Neural crest cell (in vitro differentiated cells): Measurements from ENCODE around the gene COL9A3. TPM values are rescaled to one million over a fixed set of nuclear protein-coding genes. Genes with fewer than 3 reads are reported as not detected.
A peak's percentile ranks its signal among the peaks of the same experiment; 100 is the strongest.

Experiments used
- DNase-seq: peaks from one replicate; pipeline ENCODE4 v3.0.0; 2021; ENCODE audit warnings: low read depth, mixed read lengths, low spot score
- H3K27ac Mint-ChIP-seq: one replicate; pipeline ENCODE4 v1.8.0; 2021; ENCODE audit warnings: mild to moderate bottlenecking, mixed read lengths; ENCODE audit not compliant: unreplicated experiment
- H3K27me3 Mint-ChIP-seq: 2 replicates; pipeline ENCODE4 v1.8.0; 2021; ENCODE audit warnings: low read depth, mild to moderate bottlenecking, mixed read lengths
- H3K36me3 Mint-ChIP-seq: 2 replicates; pipeline ENCODE4 v1.8.0; 2021; ENCODE audit warnings: low read depth, mild to moderate bottlenecking, mixed read lengths
- H3K4me1 Mint-ChIP-seq: 2 replicates; pipeline ENCODE4 v1.8.0; 2021; ENCODE audit warnings: mixed read lengths
- H3K4me3 Mint-ChIP-seq: one replicate; pipeline ENCODE4 v1.8.0; 2021; ENCODE audit warnings: mild to moderate bottlenecking, mixed read lengths
- H3K9me3 Mint-ChIP-seq: 2 replicates; pipeline ENCODE4 v1.8.0; 2021; ENCODE audit warnings: mixed read lengths
- CTCF ChIP-seq: fragments of 200-600 bp; sonication (generic); conservative IDR thresholded peaks from 2 replicates; pipeline ENCODE4 v1.5.0; 2021; ENCODE audit warnings: antibody characterized with exemption, mild to moderate bottlenecking
- long read RNA-seq: library from polyadenylated mRNA; unstranded; transcript quantifications from one replicate; pipeline ENCODE4 v2.0.0, GENCODE V29; 2020
- total RNA-seq: library from RNA; stranded (reverse); gene quantifications from 2 replicates; pipeline ENCODE4 v1.2.1, GENCODE V29; 2021

Gene COL9A3
- total RNA-seq, result 3.8 and 4.6 TPM in 2 replicates
- long read RNA-seq, result 0 reads

DNA sequence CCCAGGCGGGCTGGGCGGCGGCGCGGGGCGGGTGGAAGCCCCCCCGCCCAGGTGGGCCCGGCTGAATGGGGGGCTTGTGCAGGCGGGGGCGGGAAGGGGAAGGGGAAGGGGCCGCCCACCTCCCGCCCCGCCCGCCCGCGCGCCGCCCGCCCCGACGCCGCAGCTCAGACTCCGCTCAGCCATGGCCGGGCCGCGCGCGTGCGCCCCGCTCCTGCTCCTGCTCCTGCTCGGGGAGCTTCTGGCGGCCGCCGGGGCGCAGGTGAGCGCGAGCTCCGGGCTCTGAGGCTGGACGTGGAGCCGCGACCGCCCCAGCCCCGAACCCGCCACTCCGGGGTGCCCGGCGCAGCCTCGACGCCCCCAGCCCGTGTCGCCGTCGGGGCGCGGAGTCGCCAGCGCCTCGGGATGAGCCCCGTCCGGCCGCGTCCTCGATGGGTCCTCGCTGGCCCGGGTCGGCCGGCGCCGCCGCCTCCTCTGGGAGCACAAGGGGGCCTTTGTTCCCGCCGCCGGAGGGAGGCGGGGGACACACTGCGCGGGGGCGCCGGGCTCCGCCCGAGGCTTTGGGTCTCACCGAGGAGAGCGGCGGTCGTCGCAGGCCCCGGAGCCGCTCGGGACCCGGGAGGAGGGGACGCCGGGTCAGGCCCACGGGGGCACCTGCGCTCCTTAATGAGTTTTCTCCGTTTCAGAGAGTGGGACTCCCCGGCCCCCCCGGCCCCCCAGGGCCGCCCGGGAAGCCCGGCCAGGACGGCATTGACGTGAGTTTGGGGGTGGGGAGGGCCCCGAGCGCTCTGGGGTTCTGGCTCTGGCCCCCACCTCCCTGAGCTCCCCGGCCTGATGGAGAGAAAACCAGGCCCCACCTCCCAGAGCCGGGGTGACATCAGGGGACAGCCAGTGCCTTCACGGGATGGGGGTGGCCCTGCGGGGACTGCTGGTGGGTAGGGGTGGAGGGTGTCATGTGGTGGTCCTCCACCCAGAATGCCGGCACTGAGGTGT, at the start of gene COL9A3:
TSS of gene COL9A3 (plus strand) at position 167 of the 990 bp plus-strand sequence. CDS start at position 182, 15 bp downstream.
- peaks cover 11% of the 10 kb centered on the region for H3K4me1 Mint-ChIP-seq
- peak; percentile 59 for DNase-seq
- no peak within 1 kb of the TSS for H3K27ac Mint-ChIP-seq
- H3K36me3 Mint-ChIP-seq, result no peaks in the 10 kb centered on the region
- peaks cover 33% of the 10 kb centered on the region for H3K27me3 Mint-ChIP-seq
- no peak for TF ChIP-seq CTCF
- no peaks in the 10 kb centered on the region for H3K9me3 Mint-ChIP-seq
- H3K4me3 Mint-ChIP-seq, result peak within 1 kb of the TSS; percentile 68

DNA sequence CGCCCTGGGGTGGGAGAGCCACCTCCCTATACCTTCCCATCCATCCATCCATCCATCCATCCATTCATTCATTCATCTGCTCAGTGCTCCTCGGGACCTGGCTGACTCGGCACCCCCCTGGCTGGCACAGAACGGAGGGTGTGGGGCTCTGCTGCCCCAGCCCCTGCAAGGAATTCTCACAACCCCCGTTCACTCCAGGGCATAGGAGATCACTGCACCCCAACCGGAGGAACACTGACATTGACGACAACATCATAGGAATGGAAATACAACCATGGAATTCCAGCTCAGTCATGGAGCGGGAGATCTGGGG, 48.7 kb upstream of the COL9A3 start:
- Mint-ChIP-seq H3K9me3 (no peaks in the 10 kb centered on the region), H3K36me3 (no peaks in the 10 kb centered on the region), H3K4me1 (peaks cover 24% of the 10 kb centered on the region), H3K27me3 (peaks cover 4% of the 10 kb centered on the region), H3K27ac (no peak overlapping the region), H3K4me3 (no peak overlapping the region)
- DNase-seq, result no peak
- no peak for TF ChIP-seq CTCF

- Mint-ChIP-seq H3K4me1 (peaks cover 28% of the 10 kb centered on the region), H3K9me3 (no peaks in the 10 kb centered on the region), H3K27ac (no peak overlapping the region), H3K36me3 (no peaks in the 10 kb centered on the region), H3K4me3 (no peak overlapping the region), H3K27me3 (peaks cover 4% of the 10 kb centered on the region)
- TF ChIP-seq CTCF, result no peak
- no peak for DNase-seq
Measured at GRCh38 chr20:62768551-62769287, 48.1 kb upstream of the COL9A3 start.

- no peaks in the 10 kb centered on the region for H3K9me3 Mint-ChIP-seq
- H3K4me1 Mint-ChIP-seq, result peaks cover 34% of the 10 kb centered on the region
- H3K36me3 Mint-ChIP-seq, result no peaks in the 10 kb centered on the region
- H3K27me3 Mint-ChIP-seq, result peaks cover 9% of the 10 kb centered on the region
- H3K27ac Mint-ChIP-seq, result no peak overlapping the region
- H3K4me3 Mint-ChIP-seq, result no peak overlapping the region
- DNase-seq, result no peak
- TF ChIP-seq CTCF, result no peak
Measured at GRCh38 chr20:62769346-62770071, 47.3 kb upstream of the COL9A3 start.
